ENCODE data around the gene AUTS2.

- TF ChIP-seq CTCF (optimal IDR thresholded peaks at IDR 0.05 in 1 of 3, IDR thresholded peaks at IDR 0.05 in 1 of 3, conservative IDR thresholded peaks at IDR 0.05 in 1 of 3; ENCODE audit: extremely low read depth in 1 of 3, insufficient read depth in 2 of 3, low read length in 3 of 3): no peak
- no peak for TF ChIP-seq EZH2 (IDR thresholded peaks at IDR 0.05; ENCODE audit: low read length)
Measured at GRCh38 chr7:69949122-69949521, 350.8 kb downstream of the AUTS2 start.
